ENCODE results near the gene COX6A1.
"Not testable (repeated sequence)": the region's sequence is repeated elsewhere in the genome, so short reads cannot be mapped to it uniquely, and the experiment has no call there.

COX6A1 gene

GRCh38 chr12:120428597-120429229 lies 9.2 kb upstream of the COX6A1 start:
- DNase-seq, result no peak

- DNase-seq, result no peak
These were observed 8.5 kb upstream of the COX6A1 start for GRCh38 chr12:120429368-120429767.

GRCh38 chr12:120432772-120433525 lies 5.0 kb upstream of the COX6A1 start:
- no peak for DNase-seq

- DNase-seq, result no peak
These were observed 734 bp downstream of the COX6A1 start for GRCh38 chr12:120438495-120439198.

- peak; percentile 11 for DNase-seq
These were observed 1.8 kb downstream of the COX6A1 start for GRCh38 chr12:120439646-120440247.

GRCh38 chr12:120444676-120445075 lies 6.8 kb downstream of the COX6A1 start:
- no peak for DNase-seq

- peak; percentile 70 for DNase-seq
These were observed 8.3 kb downstream of the COX6A1 start, which contains the start of the genes GATC and TRIAP1 for GRCh38 chr12:120445911-120446843. Gene GATC (plus strand): TSS chr12:120446444. CDS start chr12:120446481, 37 bp downstream. Gene TRIAP1 (minus strand): TSS chr12:120446384. CDS start chr12:120446372, 12 bp downstream.

- DNase-seq, result not testable (repeated sequence)
These were observed 8.9 kb downstream of the COX6A1 start for GRCh38 chr12:120446844-120447178.

GRCh38 chr12:120447992-120448391 lies 10.1 kb downstream of the COX6A1 start:
- no peak for DNase-seq

- not testable (repeated sequence) for DNase-seq
These were observed 14.6 kb downstream of the COX6A1 start for GRCh38 chr12:120452524-120452923.

- no peak for DNase-seq
These were observed 15.3 kb downstream of the COX6A1 start for GRCh38 chr12:120453060-120453750.

- no peak for DNase-seq
These were observed 16.1 kb downstream of the COX6A1 start for GRCh38 chr12:120453977-120454376.

GRCh38 chr12:120455302-120455701 lies 17.4 kb downstream of the COX6A1 start:
- no peak for DNase-seq

- DNase-seq, result no peak
These were observed 19.2 kb downstream of the COX6A1 start for GRCh38 chr12:120457133-120457532.

GRCh38 chr12:120460157-120460556 lies 22.2 kb downstream of the COX6A1 start:
- DNase-seq, result no peak

GRCh38 chr12:120462099-120462640 lies 24.3 kb downstream of the COX6A1 start:
- no peak for DNase-seq

- no peak for DNase-seq
These were observed 25.8 kb downstream of the COX6A1 start for GRCh38 chr12:120463712-120464111.

- no peak for DNase-seq
These were observed 27.8 kb downstream of the COX6A1 start for GRCh38 chr12:120465756-120466155.

- DNase-seq, result no peak
These were observed 28.8 kb downstream of the COX6A1 start for GRCh38 chr12:120466560-120467315.

- DNase-seq, result no peak
These were observed 29.5 kb downstream of the COX6A1 start for GRCh38 chr12:120467439-120467838.

All from amniotic stem cell (primary cell).